ENCODE results near the gene SKI. TPM values are rescaled to one million over a fixed set of nuclear protein-coding genes. Genes with fewer than 3 reads are reported as not detected.
"Not testable (repeated sequence)": the region's sequence is repeated elsewhere in the genome, so short reads cannot be mapped to it uniquely, and the experiment has no call there.

Gene SKI
- total RNA-seq, 1 donor: 48.9 TPM

GRCh38 chr1:2241820-2242219, 13.7 kb downstream of the SKI start:
- Histone ChIP-seq H3K4me3 (ENCODE audit: insufficient read depth, low read length) (no peak overlapping the region), H3K27ac (ENCODE audit: low read depth, low read length) (peak overlapping the region; percentile 1), H3K36me3 (ENCODE audit: insufficient read depth, low read length) (peaks cover 15% of the 10 kb centered on the region), H3K4me2 (ENCODE audit: insufficient read depth, low read length) (no peak overlapping the region), H2AFZ (ENCODE audit: low read length) (no peak overlapping the region), H3K4me1 (ENCODE audit: insufficient read depth, low read length) (peaks cover 44% of the 10 kb centered on the region), H3K9me3 (ENCODE audit: low read depth, low read length) (no peaks in the 10 kb centered on the region), H4K20me1 (ENCODE audit: insufficient read depth, low read length) (peaks cover 86% of the 10 kb centered on the region), H3K79me2 (ENCODE audit: insufficient read depth, low read length) (peaks cover 99% of the 10 kb centered on the region), H3K27me3 (ENCODE audit: insufficient read depth, low read length) (no peaks in the 10 kb centered on the region)
- no peak for DNase-seq (ENCODE audit: insufficient read length, low spot score, missing footprints)
- TF ChIP-seq CTCF (IDR thresholded peaks at IDR 0.05; ENCODE audit: extremely low read depth, low read depth, low read length): no peak

GRCh38 chr1:2242814-2243725, 15.0 kb downstream of the SKI start:
- no peak overlapping the region for H3K4me3 ChIP-seq (ENCODE audit: insufficient read depth, low read length)
- peaks cover 15% of the 10 kb centered on the region for H3K36me3 ChIP-seq (ENCODE audit: insufficient read depth, low read length)
- H2AFZ ChIP-seq (ENCODE audit: low read length): no peak overlapping the region
- H3K4me1 ChIP-seq (ENCODE audit: insufficient read depth, low read length): peaks cover 36% of the 10 kb centered on the region
- H4K20me1 ChIP-seq (ENCODE audit: insufficient read depth, low read length): peaks cover 86% of the 10 kb centered on the region
- H3K27ac ChIP-seq (ENCODE audit: low read depth, low read length): peak overlapping the region; percentile 1
- no peak for TF ChIP-seq CTCF (IDR thresholded peaks at IDR 0.05; ENCODE audit: extremely low read depth, low read depth, low read length)
- peak overlapping the region; percentile 14 for H3K4me2 ChIP-seq (ENCODE audit: insufficient read depth, low read length)
- no peaks in the 10 kb centered on the region for H3K9me3 ChIP-seq (ENCODE audit: low read depth, low read length)
- DNase-seq (ENCODE audit: insufficient read length, low spot score, missing footprints): peak; percentile 66
- H3K79me2 ChIP-seq (ENCODE audit: insufficient read depth, low read length): peaks cover 99% of the 10 kb centered on the region
- H3K27me3 ChIP-seq (ENCODE audit: insufficient read depth, low read length): no peaks in the 10 kb centered on the region

- peaks cover 86% of the 10 kb centered on the region for H4K20me1 ChIP-seq (ENCODE audit: insufficient read depth, low read length)
- not testable (repeated sequence) for H2AFZ ChIP-seq (ENCODE audit: low read length); H3K27me3 ChIP-seq (ENCODE audit: insufficient read depth, low read length); H3K4me3 ChIP-seq (ENCODE audit: insufficient read depth, low read length); H3K9me3 ChIP-seq (ENCODE audit: low read depth, low read length); H3K4me2 ChIP-seq (ENCODE audit: insufficient read depth, low read length); H3K36me3 ChIP-seq (ENCODE audit: insufficient read depth, low read length); DNase-seq (ENCODE audit: insufficient read length, low spot score, missing footprints)
- H3K27ac ChIP-seq (ENCODE audit: low read depth, low read length): peak overlapping the region; percentile 12
- peaks cover 99% of the 10 kb centered on the region for H3K79me2 ChIP-seq (ENCODE audit: insufficient read depth, low read length)
- H3K4me1 ChIP-seq (ENCODE audit: insufficient read depth, low read length): peaks cover 21% of the 10 kb centered on the region
Observed at GRCh38 chr1:2247045-2247394, 18.9 kb downstream of the SKI start.

GRCh38 chr1:2247760-2248126, 19.6 kb downstream of the SKI start:
- TF ChIP-seq CTCF (IDR thresholded peaks at IDR 0.05; ENCODE audit: extremely low read depth, low read depth, low read length): no peak
- peak overlapping the region; percentile 12 for H3K27ac ChIP-seq (ENCODE audit: low read depth, low read length)
- DNase-seq (ENCODE audit: insufficient read length, low spot score, missing footprints): no peak
- H3K4me2 ChIP-seq (ENCODE audit: insufficient read depth, low read length): no peak overlapping the region
- H3K36me3 ChIP-seq (ENCODE audit: insufficient read depth, low read length): peaks cover 3% of the 10 kb centered on the region
- H4K20me1 ChIP-seq (ENCODE audit: insufficient read depth, low read length): peaks cover 85% of the 10 kb centered on the region
- H3K9me3 ChIP-seq (ENCODE audit: low read depth, low read length): no peaks in the 10 kb centered on the region
- H3K27me3 ChIP-seq (ENCODE audit: insufficient read depth, low read length): no peaks in the 10 kb centered on the region
- peaks cover 21% of the 10 kb centered on the region for H3K4me1 ChIP-seq (ENCODE audit: insufficient read depth, low read length)
- H3K4me3 ChIP-seq (ENCODE audit: insufficient read depth, low read length): no peak overlapping the region
- no peak overlapping the region for H2AFZ ChIP-seq (ENCODE audit: low read length)
- H3K79me2 ChIP-seq (ENCODE audit: insufficient read depth, low read length): peaks cover 99% of the 10 kb centered on the region
